ENCODE results near the gene TMED5. TPM values are rescaled to one million over a fixed set of nuclear protein-coding genes. Genes with fewer than 3 reads are reported as not detected.

TMED5 gene
- total and polyA plus RNA-seq, 2 experiments from 2014 or later = 25.0 to 45.2 TPM

DNA sequence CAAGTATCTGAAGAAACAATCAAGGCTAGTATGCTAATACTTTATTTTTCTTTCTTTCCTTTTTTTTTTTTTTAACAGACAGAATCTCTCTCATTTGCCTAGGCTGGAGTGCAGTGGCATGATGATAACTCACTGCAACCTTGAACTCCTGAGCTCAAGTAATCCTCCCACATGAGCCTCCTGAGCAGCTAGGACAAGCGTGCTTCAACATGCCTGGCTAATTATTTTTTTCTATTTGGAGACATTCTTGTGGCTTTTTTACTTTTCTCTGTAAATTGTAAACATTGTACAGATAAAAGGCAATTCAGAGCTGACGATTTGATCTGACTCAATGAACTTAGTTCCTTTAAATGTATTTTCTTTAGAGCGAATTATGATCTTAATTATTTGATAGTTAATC, 41.7 kb upstream of the TMED5 start:
- no peaks in the 10 kb centered on the region for H3K79me2 ChIP-seq (replicated peaks; ENCODE audit: insufficient read depth)
- ATAC-seq (no peak), DNase-seq (ENCODE audit: low spot score) (no peak)
- no peak overlapping the region for H3K27ac Mint-ChIP-seq
- H3K4me3 ChIP-seq = no peak overlapping the region
- peaks cover 8% of the 10 kb centered on the region for H3K27me3 Mint-ChIP-seq (ENCODE audit: insufficient read depth, low read depth, poor library complexity)
- H3K27ac ChIP-seq (ENCODE audit: low read depth) = no peak overlapping the region; the same call in 1 of the 2 replicates
- H3K4me3 Mint-ChIP-seq = no peak overlapping the region
- no peak overlapping the region for H2AFZ ChIP-seq
- no peaks in the 10 kb centered on the region for H3K4me1 Mint-ChIP-seq
- H3K4me1 ChIP-seq (ENCODE audit: insufficient read depth) = no peaks in the 10 kb centered on the region
- peaks cover 73% of the 10 kb centered on the region for H3K36me3 Mint-ChIP-seq (ENCODE audit: low read depth)
- no peaks in the 10 kb centered on the region for H3K9me3 Mint-ChIP-seq
- no peak for TF ChIP-seq CREB1 (CRISPR knock-in tag; IDR thresholded peaks at IDR 0.05; ENCODE audit: low read depth)
- TF ChIP-seq POLR2AphosphoS5 (IDR thresholded peaks at IDR 0.05; ENCODE audit: low read depth) = no peak
- no peak for TF ChIP-seq EZH2 (IDR thresholded peaks at IDR 0.05; ENCODE audit: low read depth, unreplicated experiment)
- TF ChIP-seq, protein P1, sequence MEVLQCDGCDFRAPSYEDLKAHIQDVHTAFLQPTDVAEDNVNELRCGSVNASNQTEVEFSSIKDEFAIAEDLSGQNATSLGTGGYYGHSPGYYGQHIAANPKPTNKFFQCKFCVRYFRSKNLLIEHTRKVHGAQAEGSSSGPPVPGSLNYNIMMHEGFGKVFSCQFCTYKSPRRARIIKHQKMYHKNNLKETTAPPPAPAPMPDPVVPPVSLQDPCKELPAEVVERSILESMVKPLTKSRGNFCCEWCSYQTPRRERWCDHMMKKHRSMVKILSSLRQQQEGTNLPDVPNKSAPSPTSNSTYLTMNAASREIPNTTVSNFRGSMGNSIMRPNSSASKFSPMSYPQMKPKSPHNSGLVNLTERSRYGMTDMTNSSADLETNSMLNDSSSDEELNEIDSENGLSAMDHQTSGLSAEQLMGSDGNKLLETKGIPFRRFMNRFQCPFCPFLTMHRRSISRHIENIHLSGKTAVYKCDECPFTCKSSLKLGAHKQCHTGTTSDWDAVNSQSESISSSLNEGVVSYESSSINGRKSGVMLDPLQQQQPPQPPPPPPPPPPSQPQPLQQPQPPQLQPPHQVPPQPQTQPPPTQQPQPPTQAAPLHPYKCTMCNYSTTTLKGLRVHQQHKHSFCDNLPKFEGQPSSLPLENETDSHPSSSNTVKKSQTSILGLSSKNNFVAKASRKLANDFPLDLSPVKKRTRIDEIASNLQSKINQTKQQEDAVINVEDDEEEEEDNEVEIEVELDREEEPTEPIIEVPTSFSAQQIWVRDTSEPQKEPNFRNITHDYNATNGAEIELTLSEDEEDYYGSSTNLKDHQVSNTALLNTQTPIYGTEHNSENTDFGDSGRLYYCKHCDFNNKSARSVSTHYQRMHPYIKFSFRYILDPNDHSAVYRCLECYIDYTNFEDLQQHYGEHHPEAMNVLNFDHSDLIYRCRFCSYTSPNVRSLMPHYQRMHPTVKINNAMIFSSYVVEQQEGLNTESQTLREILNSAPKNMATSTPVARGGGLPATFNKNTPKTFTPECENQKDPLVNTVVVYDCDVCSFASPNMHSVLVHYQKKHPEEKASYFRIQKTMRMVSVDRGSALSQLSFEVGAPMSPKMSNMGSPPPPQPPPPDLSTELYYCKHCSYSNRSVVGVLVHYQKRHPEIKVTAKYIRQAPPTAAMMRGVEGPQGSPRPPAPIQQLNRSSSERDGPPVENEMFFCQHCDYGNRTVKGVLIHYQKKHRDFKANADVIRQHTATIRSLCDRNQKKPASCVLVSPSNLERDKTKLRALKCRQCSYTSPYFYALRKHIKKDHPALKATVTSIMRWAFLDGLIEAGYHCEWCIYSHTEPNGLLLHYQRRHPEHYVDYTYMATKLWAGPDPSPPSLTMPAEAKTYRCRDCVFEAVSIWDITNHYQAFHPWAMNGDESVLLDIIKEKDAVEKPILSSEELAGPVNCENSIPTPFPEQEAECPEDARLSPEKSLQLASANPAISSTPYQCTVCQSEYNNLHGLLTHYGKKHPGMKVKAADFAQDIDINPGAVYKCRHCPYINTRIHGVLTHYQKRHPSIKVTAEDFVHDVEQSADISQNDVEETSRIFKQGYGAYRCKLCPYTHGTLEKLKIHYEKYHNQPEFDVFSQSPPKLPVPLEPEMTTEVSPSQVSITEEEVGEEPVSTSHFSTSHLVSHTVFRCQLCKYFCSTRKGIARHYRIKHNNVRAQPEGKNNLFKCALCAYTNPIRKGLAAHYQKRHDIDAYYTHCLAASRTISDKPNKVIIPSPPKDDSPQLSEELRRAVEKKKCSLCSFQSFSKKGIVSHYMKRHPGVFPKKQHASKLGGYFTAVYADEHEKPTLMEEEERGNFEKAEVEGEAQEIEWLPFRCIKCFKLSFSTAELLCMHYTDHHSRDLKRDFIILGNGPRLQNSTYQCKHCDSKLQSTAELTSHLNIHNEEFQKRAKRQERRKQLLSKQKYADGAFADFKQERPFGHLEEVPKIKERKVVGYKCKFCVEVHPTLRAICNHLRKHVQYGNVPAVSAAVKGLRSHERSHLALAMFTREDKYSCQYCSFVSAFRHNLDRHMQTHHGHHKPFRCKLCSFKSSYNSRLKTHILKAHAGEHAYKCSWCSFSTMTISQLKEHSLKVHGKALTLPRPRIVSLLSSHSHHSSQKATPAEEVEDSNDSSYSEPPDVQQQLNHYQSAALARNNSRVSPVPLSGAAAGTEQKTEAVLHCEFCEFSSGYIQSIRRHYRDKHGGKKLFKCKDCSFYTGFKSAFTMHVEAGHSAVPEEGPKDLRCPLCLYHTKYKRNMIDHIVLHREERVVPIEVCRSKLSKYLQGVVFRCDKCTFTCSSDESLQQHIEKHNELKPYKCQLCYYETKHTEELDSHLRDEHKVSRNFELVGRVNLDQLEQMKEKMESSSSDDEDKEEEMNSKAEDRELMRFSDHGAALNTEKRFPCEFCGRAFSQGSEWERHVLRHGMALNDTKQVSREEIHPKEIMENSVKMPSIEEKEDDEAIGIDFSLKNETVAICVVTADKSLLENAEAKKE (CRISPR knock-in tag; IDR thresholded peaks at IDR 0.05) = no peak
- TF ChIP-seq EZH2phosphoT487 (IDR thresholded peaks at IDR 0.05; ENCODE audit: unreplicated experiment) = no peak
- TF ChIP-seq STAT1 (IDR thresholded peaks at IDR 0.05; ENCODE audit: unreplicated experiment) = no peak
- TF ChIP-seq, protein P2, sequence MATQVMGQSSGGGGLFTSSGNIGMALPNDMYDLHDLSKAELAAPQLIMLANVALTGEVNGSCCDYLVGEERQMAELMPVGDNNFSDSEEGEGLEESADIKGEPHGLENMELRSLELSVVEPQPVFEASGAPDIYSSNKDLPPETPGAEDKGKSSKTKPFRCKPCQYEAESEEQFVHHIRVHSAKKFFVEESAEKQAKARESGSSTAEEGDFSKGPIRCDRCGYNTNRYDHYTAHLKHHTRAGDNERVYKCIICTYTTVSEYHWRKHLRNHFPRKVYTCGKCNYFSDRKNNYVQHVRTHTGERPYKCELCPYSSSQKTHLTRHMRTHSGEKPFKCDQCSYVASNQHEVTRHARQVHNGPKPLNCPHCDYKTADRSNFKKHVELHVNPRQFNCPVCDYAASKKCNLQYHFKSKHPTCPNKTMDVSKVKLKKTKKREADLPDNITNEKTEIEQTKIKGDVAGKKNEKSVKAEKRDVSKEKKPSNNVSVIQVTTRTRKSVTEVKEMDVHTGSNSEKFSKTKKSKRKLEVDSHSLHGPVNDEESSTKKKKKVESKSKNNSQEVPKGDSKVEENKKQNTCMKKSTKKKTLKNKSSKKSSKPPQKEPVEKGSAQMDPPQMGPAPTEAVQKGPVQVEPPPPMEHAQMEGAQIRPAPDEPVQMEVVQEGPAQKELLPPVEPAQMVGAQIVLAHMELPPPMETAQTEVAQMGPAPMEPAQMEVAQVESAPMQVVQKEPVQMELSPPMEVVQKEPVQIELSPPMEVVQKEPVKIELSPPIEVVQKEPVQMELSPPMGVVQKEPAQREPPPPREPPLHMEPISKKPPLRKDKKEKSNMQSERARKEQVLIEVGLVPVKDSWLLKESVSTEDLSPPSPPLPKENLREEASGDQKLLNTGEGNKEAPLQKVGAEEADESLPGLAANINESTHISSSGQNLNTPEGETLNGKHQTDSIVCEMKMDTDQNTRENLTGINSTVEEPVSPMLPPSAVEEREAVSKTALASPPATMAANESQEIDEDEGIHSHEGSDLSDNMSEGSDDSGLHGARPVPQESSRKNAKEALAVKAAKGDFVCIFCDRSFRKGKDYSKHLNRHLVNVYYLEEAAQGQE (IDR thresholded peaks at IDR 0.05; ENCODE audit: unreplicated experiment) = no peak
- no peak for TF ChIP-seq ZNF114 (CRISPR knock-in tag; IDR thresholded peaks at IDR 0.05)
- TF ChIP-seq ZNF331 (CRISPR knock-in tag; IDR thresholded peaks at IDR 0.05; ENCODE audit: low read depth) = no peak
- TF ChIP-seq JUNB (IDR thresholded peaks at IDR 0.05; ENCODE audit: unreplicated experiment) = no peak
- TF ChIP-seq NANOG (IDR thresholded peaks at IDR 0.05; ENCODE audit: borderline replicate concordance) = no peak
- TF ChIP-seq, protein P3, sequence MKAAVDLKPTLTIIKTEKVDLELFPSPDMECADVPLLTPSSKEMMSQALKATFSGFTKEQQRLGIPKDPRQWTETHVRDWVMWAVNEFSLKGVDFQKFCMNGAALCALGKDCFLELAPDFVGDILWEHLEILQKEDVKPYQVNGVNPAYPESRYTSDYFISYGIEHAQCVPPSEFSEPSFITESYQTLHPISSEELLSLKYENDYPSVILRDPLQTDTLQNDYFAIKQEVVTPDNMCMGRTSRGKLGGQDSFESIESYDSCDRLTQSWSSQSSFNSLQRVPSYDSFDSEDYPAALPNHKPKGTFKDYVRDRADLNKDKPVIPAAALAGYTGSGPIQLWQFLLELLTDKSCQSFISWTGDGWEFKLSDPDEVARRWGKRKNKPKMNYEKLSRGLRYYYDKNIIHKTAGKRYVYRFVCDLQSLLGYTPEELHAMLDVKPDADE (IDR thresholded peaks at IDR 0.05) = no peak
- TF ChIP-seq, protein P4, sequence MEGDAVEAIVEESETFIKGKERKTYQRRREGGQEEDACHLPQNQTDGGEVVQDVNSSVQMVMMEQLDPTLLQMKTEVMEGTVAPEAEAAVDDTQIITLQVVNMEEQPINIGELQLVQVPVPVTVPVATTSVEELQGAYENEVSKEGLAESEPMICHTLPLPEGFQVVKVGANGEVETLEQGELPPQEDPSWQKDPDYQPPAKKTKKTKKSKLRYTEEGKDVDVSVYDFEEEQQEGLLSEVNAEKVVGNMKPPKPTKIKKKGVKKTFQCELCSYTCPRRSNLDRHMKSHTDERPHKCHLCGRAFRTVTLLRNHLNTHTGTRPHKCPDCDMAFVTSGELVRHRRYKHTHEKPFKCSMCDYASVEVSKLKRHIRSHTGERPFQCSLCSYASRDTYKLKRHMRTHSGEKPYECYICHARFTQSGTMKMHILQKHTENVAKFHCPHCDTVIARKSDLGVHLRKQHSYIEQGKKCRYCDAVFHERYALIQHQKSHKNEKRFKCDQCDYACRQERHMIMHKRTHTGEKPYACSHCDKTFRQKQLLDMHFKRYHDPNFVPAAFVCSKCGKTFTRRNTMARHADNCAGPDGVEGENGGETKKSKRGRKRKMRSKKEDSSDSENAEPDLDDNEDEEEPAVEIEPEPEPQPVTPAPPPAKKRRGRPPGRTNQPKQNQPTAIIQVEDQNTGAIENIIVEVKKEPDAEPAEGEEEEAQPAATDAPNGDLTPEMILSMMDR (conservative IDR thresholded peaks at IDR 0.05; ENCODE audit: low read depth in 2 of 2) = no peak
- no peaks in the 10 kb centered on the region for H3K9me2 ChIP-seq (ENCODE audit: insufficient read depth)
- H3F3A ChIP-seq (replicated peaks; ENCODE audit: low read depth) = no peaks in the 10 kb centered on the region
- peaks cover 5% of the 10 kb centered on the region; the same call in 1 of the 2 replicates for H3K36me3 ChIP-seq (ENCODE audit: insufficient read depth)
- no peaks in the 10 kb centered on the region for H3K27me3 ChIP-seq (ENCODE audit: insufficient read depth)
- no peak overlapping the region for H3K4me2 ChIP-seq
- no peaks in the 10 kb centered on the region for H4K20me1 ChIP-seq (replicated peaks; ENCODE audit: insufficient read depth)
